Neural cell (in vitro differentiated cells): ENCODE data around the gene RBBP8NL. TPM values are rescaled to one million over a fixed set of nuclear protein-coding genes. Genes with fewer than 3 reads are reported as not detected.

ENCODE experiments used
- H2AFZ ChIP-seq: fragments of 200-600, 300-800 bp; sonication (generic), shearing (Covaris generic); 2 replicates; pipeline ENCODE4 v1.6.0; 2014; ENCODE audit warnings: low read depth, mild to moderate bottlenecking, antibody characterized with exemption, low read length, moderate library complexity
- H3F3A ChIP-seq: fragments of 200-600 bp; shearing (Covaris generic); 2 replicates; pipeline ENCODE4 v1.6.1; 2016; ENCODE audit warnings: mild to moderate bottlenecking, moderate library complexity, mixed read lengths, antibody characterized with exemption, low read length; ENCODE audit not compliant: insufficient read depth, poor library complexity, severe bottlenecking
- H3K27ac ChIP-seq: fragments of 200-600, 300-800 bp; sonication (generic), shearing (Covaris generic); 2 replicates; pipeline ENCODE4 v1.5.1; 2014; ENCODE audit warnings: mild to moderate bottlenecking, low read length, moderate library complexity
- H3K27me3 ChIP-seq: fragments of 300-800, 200-600 bp; sonication (generic), shearing (Covaris generic); 2 replicates; pipeline ENCODE4 v1.6.0; 2014; ENCODE audit warnings: mild to moderate bottlenecking, low read depth, low read length, moderate library complexity; ENCODE audit not compliant: insufficient read depth
- H3K36me3 ChIP-seq: fragments of 300-800, 200-600 bp; sonication (generic), shearing (Covaris generic); 2 replicates; pipeline ENCODE4 v1.5.1; 2014; ENCODE audit warnings: mild to moderate bottlenecking, antibody characterized with exemption, low read length, moderate library complexity; ENCODE audit not compliant: insufficient read depth
- H3K4me2 ChIP-seq: fragments of 300-800, 200-600 bp; sonication (generic), shearing (Covaris generic); 2 replicates; pipeline ENCODE4 v1.6.0; 2014; ENCODE audit warnings: mild to moderate bottlenecking, low read length
- H3K4me3 ChIP-seq: fragments of 300-800, 200-600 bp; sonication (generic), shearing (Covaris generic); 2 replicates; pipeline ENCODE4 v1.5.1; 2014; ENCODE audit warnings: mild to moderate bottlenecking, low read length, moderate library complexity
- H3K79me2 ChIP-seq: fragments of 200-600 bp; shearing (Covaris generic); replicated peaks from 2 replicates; pipeline ENCODE4 v1.6.0; 2014; ENCODE audit warnings: mild to moderate bottlenecking, low read length, moderate library complexity; ENCODE audit not compliant: insufficient read depth
- H3K9ac ChIP-seq: fragments of 300-800, 200-600 bp; sonication (generic), shearing (Covaris generic); 2 replicates; pipeline ENCODE4 v1.6.1; 2016; ENCODE audit warnings: mild to moderate bottlenecking, low read length, mixed read lengths
- H3K9me2 ChIP-seq: fragments of 200-600 bp; shearing (Covaris generic); 2 replicates; pipeline ENCODE4 v1.6.1; 2016; ENCODE audit warnings: mild to moderate bottlenecking, low read length, mixed read lengths; ENCODE audit not compliant: insufficient read depth
- H3K9me3 ChIP-seq: fragments of 200-600, 300-800 bp; sonication (generic), shearing (Covaris generic); 2 replicates; pipeline ENCODE4 v1.6.1; 2016; ENCODE audit warnings: mild to moderate bottlenecking, mixed run types, low read length, moderate library complexity, mixed read lengths
- H4K20me1 ChIP-seq: fragments of 200-600 bp; shearing (Covaris generic); 2 replicates; pipeline ENCODE4 v1.6.1; 2016; ENCODE audit warnings: mild to moderate bottlenecking, mixed run types; ENCODE audit not compliant: insufficient read depth
- CTCF ChIP-seq: fragments of 450-650 bp; IDR thresholded peaks from 2 replicates; pipeline ENCODE4 v1.5.1; 2014; ENCODE audit warnings: antibody characterized with exemption, mild to moderate bottlenecking, moderate library complexity; ENCODE audit not compliant: poor library complexity, severe bottlenecking
- EP300 ChIP-seq: fragments of 450-650 bp; conservative IDR thresholded peaks from 2 replicates; pipeline ENCODE4 v1.6.1; 2014; ENCODE audit warnings: antibody characterized with exemption, mild to moderate bottlenecking, moderate library complexity; ENCODE audit not compliant: poor library complexity, severe bottlenecking
- EZH2 ChIP-seq: fragments of 200-600, 300-800 bp; shearing (Covaris generic), sonication (generic); IDR thresholded peaks from 2 replicates; pipeline ENCODE4 v1.6.1; 2014; ENCODE audit warnings: antibody characterized with exemption, low read length, borderline replicate concordance, mild to moderate bottlenecking; ENCODE audit not compliant: insufficient read depth, poor library complexity, severe bottlenecking
- MXI1 ChIP-seq: fragments of 450-650 bp; conservative IDR thresholded peaks from 2 replicates; pipeline ENCODE4 v1.6.1; 2014; ENCODE audit warnings: antibody characterized with exemption, mild to moderate bottlenecking; ENCODE audit not compliant: poor library complexity, severe bottlenecking
- POLR2AphosphoS5 ChIP-seq: IDR thresholded peaks from 2 replicates; pipeline ENCODE4 v1.6.1; 2012
- RAD21 ChIP-seq: fragments of 450-650 bp; conservative IDR thresholded peaks from 2 replicates; pipeline ENCODE4 v1.6.1; 2014; ENCODE audit warnings: antibody characterized with exemption, mild to moderate bottlenecking, moderate library complexity
- REST ChIP-seq: IDR thresholded peaks from 2 replicates; pipeline ENCODE4 v1.6.1; 2012; ENCODE audit warnings: borderline replicate concordance
- SMC3 ChIP-seq: fragments of 450-650 bp; conservative IDR thresholded peaks from 2 replicates; pipeline ENCODE4 v1.6.1; 2014; ENCODE audit warnings: antibody characterized with exemption, mild to moderate bottlenecking, moderate library complexity; ENCODE audit not compliant: poor library complexity
- TAF1 ChIP-seq: IDR thresholded peaks from 2 replicates; pipeline ENCODE4 v1.6.1; 2012; ENCODE audit warnings: low read depth
- polyA plus RNA-seq: library from polyadenylated mRNA; depleted of rRNA; stranded (reverse); fragments of >200 nt; gene quantifications from 2 replicates; pipeline ENCODE4 v1.2.3, GENCODE V29; 2014

The RBBP8NL gene
- polyA plus RNA-seq, 1 donor from 2014 or later, result not detected

- Histone ChIP-seq H3K9ac (no peak overlapping the region), H3K36me3 (no peaks in the 10 kb centered on the region), H3K9me3 (no peaks in the 10 kb centered on the region), H3K27me3 (no peaks in the 10 kb centered on the region), H3K79me2 (no peaks in the 10 kb centered on the region), H3F3A (no peaks in the 10 kb centered on the region), H3K4me3 (no peak overlapping the region), H4K20me1 (no peaks in the 10 kb centered on the region), H2AFZ (no peak overlapping the region), H3K9me2 (no peaks in the 10 kb centered on the region), H3K27ac (no peak overlapping the region), H3K4me2 (no peak overlapping the region)
- no peak for TF ChIP-seq SMC3
- TF ChIP-seq EZH2, result no peak
- no peak for TF ChIP-seq TAF1
- no peak for TF ChIP-seq CTCF
- TF ChIP-seq EP300, result no peak
- no peak for TF ChIP-seq REST
- TF ChIP-seq MXI1, result no peak
- TF ChIP-seq RAD21, result no peak
These were observed 55.0 kb downstream of the RBBP8NL start for GRCh38 chr20:62372042-62372993.

- TF ChIP-seq POLR2AphosphoS5, result no peak
- no peak for TF ChIP-seq SMC3
- no peak for TF ChIP-seq REST
- TF ChIP-seq EZH2, result no peak
- TF ChIP-seq CTCF, result no peak
- no peak for TF ChIP-seq EP300
- TF ChIP-seq MXI1, result no peak
- H2AFZ ChIP-seq, result no peak overlapping the region
- no peak overlapping the region for H3K4me3 ChIP-seq
- H3K27me3 ChIP-seq, result no peaks in the 10 kb centered on the region
- no peaks in the 10 kb centered on the region for H4K20me1 ChIP-seq
- no peaks in the 10 kb centered on the region for H3K9me2 ChIP-seq
- no peak overlapping the region for H3K27ac ChIP-seq
- no peaks in the 10 kb centered on the region for H3K79me2 ChIP-seq
- H3K4me2 ChIP-seq, result no peak overlapping the region
- no peaks in the 10 kb centered on the region for H3F3A ChIP-seq
- no peaks in the 10 kb centered on the region for H3K36me3 ChIP-seq
- H3K9me3 ChIP-seq, result no peaks in the 10 kb centered on the region
- H3K9ac ChIP-seq, result no peak overlapping the region
These were observed 55.7 kb downstream of the RBBP8NL start for GRCh38 chr20:62371588-62372041.
